IMR-90 (cell line): ENCODE measurements around the gene BPTF. TPM values are rescaled to one million over a fixed set of nuclear protein-coding genes. Genes with fewer than 3 reads are reported as not detected.
A peak's percentile ranks its signal among the peaks of the same experiment; 100 is the strongest.

ENCODE experiments used
- ATAC-seq: fragments of 200-7000 bp; cut with Tn5 transposase; 2 replicates; pipeline ENCODE4 v1.9.1; 2020; ENCODE audit warnings: low read depth, mild to moderate bottlenecking, moderate library complexity
- BruUV-seq: library from RNA; stranded (reverse); fragments of 400-500 nt; replicated peaks from 2 replicates; lab custom pipeline; 2021; lab: Mats Ljungman, UMichigan
- CTCF ChIA-PET: fragments of 300-600 bp; formaldehyde crosslinking; extraction: SDS; loops from one replicate; lab custom pipeline; 2021; ENCODE audit warnings: antibody characterized with exemption; lab: Yijun Ruan, JAX
- POLR2A ChIA-PET: fragments of 300-600 bp; sonication (Branson Sonifier 250); formaldehyde crosslinking; loops from one replicate; lab custom pipeline; 2022; ENCODE audit warnings: antibody characterized with exemption; ENCODE audit not compliant: unreplicated experiment; lab: Charles Lee
- DNase-seq: peaks from one replicate; pipeline ENCODE4 v3.0.0; 2013
- H2AFZ ChIP-seq: replicated peaks from 2 replicates; pipeline ENCODE3; 2013; ENCODE audit warnings: low read length, mild to moderate bottlenecking; ENCODE audit not compliant: poor library complexity
- H2AK5ac ChIP-seq: 2 replicates; pipeline ENCODE4 v1.6.1; 2013; ENCODE audit warnings: low read depth, low read length, inconsistent platforms
- H2AK9ac ChIP-seq: replicated peaks from 2 replicates; pipeline ENCODE3; 2013; ENCODE audit warnings: mild to moderate bottlenecking, low read depth, low read length, moderate library complexity; ENCODE audit not compliant: poor library complexity
- H2BK120ac ChIP-seq: 2 replicates; pipeline ENCODE4 v1.6.1; 2013; ENCODE audit warnings: low read depth, low read length, inconsistent platforms
- H2BK15ac ChIP-seq: 3 replicates; pipeline ENCODE4 v1.6.1; 2013; ENCODE audit warnings: low read depth, low read length, inconsistent platforms
- H2BK20ac ChIP-seq: 2 replicates; pipeline ENCODE4 v1.6.1; 2013; ENCODE audit warnings: low read depth, mild to moderate bottlenecking, inconsistent platforms, low read length, moderate library complexity
- H2BK5ac ChIP-seq: 2 replicates; pipeline ENCODE4 v1.6.1; 2013; ENCODE audit warnings: mild to moderate bottlenecking, low read depth, low read length, inconsistent platforms; ENCODE audit not compliant: poor library complexity, severe bottlenecking
- H3K14ac ChIP-seq: replicated peaks from 2 replicates; pipeline ENCODE4 v1.6.1; 2013; ENCODE audit warnings: low read depth, low read length, inconsistent platforms
- H3K18ac ChIP-seq: 2 replicates; pipeline ENCODE4 v1.6.1; 2013; ENCODE audit warnings: low read depth, low read length, control low read depth
- H3K23ac ChIP-seq: 2 replicates; pipeline ENCODE4 v1.6.1; 2013; ENCODE audit warnings: low read depth, low read length, inconsistent platforms
- H3K27ac ChIP-seq: 2 replicates; pipeline ENCODE4 v1.5.1; 2013; ENCODE audit warnings: mild to moderate bottlenecking, control low read depth, low read length; ENCODE audit not compliant: insufficient read depth
- H3K27me3 ChIP-seq: 2 replicates; pipeline ENCODE4 v1.6.1; 2013; ENCODE audit warnings: low read length; ENCODE audit not compliant: control insufficient read depth, insufficient read depth
- H3K36me3 ChIP-seq: 2 replicates; pipeline ENCODE4 v1.6.1; 2013; ENCODE audit warnings: low read length, mixed read lengths; ENCODE audit not compliant: control insufficient read depth, insufficient read depth
- H3K4ac ChIP-seq: 2 replicates; pipeline ENCODE4 v1.6.1; 2013; ENCODE audit warnings: low read depth, low read length, inconsistent platforms
- H3K4me1 ChIP-seq: 2 replicates; pipeline ENCODE4 v1.6.1; 2013; ENCODE audit warnings: low read length, mixed read lengths; ENCODE audit not compliant: control insufficient read depth, insufficient read depth
- H3K4me2 ChIP-seq: 2 replicates; pipeline ENCODE4 v1.6.1; 2013; ENCODE audit warnings: low read depth, mild to moderate bottlenecking, control low read depth, low read length, moderate library complexity
- H3K4me3 ChIP-seq: 2 replicates; pipeline ENCODE4 v1.5.1; 2013; ENCODE audit warnings: low read depth, mild to moderate bottlenecking, control low read depth, low read length, moderate library complexity; ENCODE audit not compliant: insufficient read depth
- H3K56ac ChIP-seq: 2 replicates; pipeline ENCODE4 v1.6.1; 2013; ENCODE audit warnings: low read length, inconsistent platforms; ENCODE audit not compliant: insufficient read depth; ENCODE audit errors: extremely low read depth
- H3K79me1 ChIP-seq, 2 experiments: 2 replicates each; pipeline ENCODE4 v1.6.1; 2013; ENCODE audit warnings: low read length in 2 of 2, inconsistent platforms in 1 of 2, low read depth in 1 of 2
- H3K9ac ChIP-seq: 2 replicates; pipeline ENCODE4 v1.6.1; 2013; ENCODE audit warnings: low read depth, low read length, control low read depth
- H3K9me1 ChIP-seq: 2 replicates; pipeline ENCODE4 v1.6.1; 2013; ENCODE audit warnings: low read length, inconsistent platforms; ENCODE audit not compliant: insufficient read depth
- H3K9me3 ChIP-seq: 2 replicates; pipeline ENCODE4 v1.6.1; 2013; ENCODE audit warnings: low read length; ENCODE audit not compliant: control insufficient read depth, insufficient read depth
- H4K20me1 ChIP-seq: 2 replicates; pipeline ENCODE4 v1.6.1; 2013; ENCODE audit warnings: low read length, inconsistent platforms; ENCODE audit not compliant: insufficient read depth
- H4K5ac ChIP-seq: 2 replicates; pipeline ENCODE4 v1.6.1; 2013; ENCODE audit warnings: mild to moderate bottlenecking, low read depth, low read length, control low read depth
- H4K8ac ChIP-seq, 2 experiments: 2 replicates each; pipeline ENCODE4 v1.6.1; 2013; ENCODE audit warnings: low read depth in 2 of 2, low read length in 2 of 2, control low read depth in 1 of 2, inconsistent platforms in 1 of 2
- H4K91ac ChIP-seq: 2 replicates; pipeline ENCODE4 v1.6.1; 2013; ENCODE audit warnings: low read depth, low read length, inconsistent platforms; ENCODE audit not compliant: insufficient read depth
- BHLHE40 ChIP-seq: fragments of 150-350 bp; IDR thresholded peaks from 2 replicates; pipeline ENCODE4 v1.6.1; 2016; ENCODE audit warnings: mild to moderate bottlenecking, low read depth, low read length
- CEBPB ChIP-seq: IDR thresholded peaks from 2 replicates; pipeline ENCODE4 v1.6.1; 2012; ENCODE audit warnings: low read depth, low read length, improper control_type of control experiment
- CTCF ChIP-seq: conservative IDR thresholded peaks from 2 replicates; pipeline ENCODE4 v1.5.1; 2012; ENCODE audit warnings: mild to moderate bottlenecking, low read depth, low read length, improper control_type of control experiment
- ELK1 ChIP-seq: fragments of 150-350 bp; IDR thresholded peaks from 2 replicates; pipeline ENCODE4 v1.6.1; 2016; ENCODE audit warnings: low read depth, mild to moderate bottlenecking, low read length, moderate library complexity, borderline replicate concordance
- FOS ChIP-seq: fragments of 150-350 bp; IDR thresholded peaks from 2 replicates; pipeline ENCODE4 v1.6.1; 2016; ENCODE audit warnings: low read depth, low read length
- RAD21 ChIP-seq: IDR thresholded peaks from 2 replicates; pipeline ENCODE4 v1.6.1; 2012; ENCODE audit warnings: low read length, improper control_type of control experiment
- WGBS, 2 experiments: methylation state at CpG; one replicate each; pipeline versions ENCODE4 v1.1.5 to v1.1.7; 2013; ENCODE audit warnings: missing lambda C conversion rate in 2 of 2; ENCODE audit not compliant: insufficient read length in 1 of 2; ENCODE audit errors: extremely low coverage in 2 of 2; 5-methylcytosine and 5-hydroxymethylcytosine counted together
- dilution Hi-C: fragments of 300-500 bp; cut with HindIII; formaldehyde crosslinking; loops from one replicate; pipeline ENCODE4 v1.14.3; 2018; ENCODE audit warnings: low sequenced_read_pairs; ENCODE audit not compliant: unreplicated experiment
- in situ Hi-C: fragments of 300-500 bp; cut with MboI; formaldehyde crosslinking; loops from 3 replicates; pipeline ENCODE4 v1.14.3; 2019; ENCODE audit warnings: low sequenced_read_pairs, inconsistent platforms, mixed read lengths
- intact Hi-C: fragments of 100-400 bp; cut with micrococcal nuclease; formaldehyde crosslinking; loops from 2 replicates; pipeline ENCODE4 v1.10.0; 2022
- polyA plus RNA-seq, 3 experiments: library from polyadenylated mRNA; depleted of rRNA; stranded (reverse); fragments of >200 nt; gene quantifications; 2 replicates each; pipeline ENCODE4 v1.2.3, GENCODE V29; 2012; ENCODE audit warnings: low replicate concordance in 1 of 3
- total RNA-seq: library from RNA; depleted of rRNA; stranded (reverse); fragments of >200 nt; gene quantifications from 2 replicates; pipeline ENCODE4 v1.2.3, GENCODE V29; 2012

Gene BPTF
- total and polyA plus RNA-seq, 2 of the 4 experiments (the other 2 are of a cell fraction), result 32.3 to 35.7 TPM

GRCh38 chr17:67994817-67995569 lies 169.7 kb downstream of the BPTF start:
- H2BK5ac ChIP-seq, result no peak overlapping the region
- H3K4me2 ChIP-seq, result peak overlapping the region; percentile 98
- DNase-seq (peak; percentile 83), ATAC-seq (no peak)
- H3K4ac ChIP-seq, result no peak overlapping the region
- intact Hi-C loops (loop anchor here (10.0 kb wide), 1 partner anchor 210 kb away; no protein-coding TSS in a partner anchor), dilution Hi-C loops (no loop called here), in situ Hi-C loops (no loop called here)
- no peak overlapping the region for H2BK20ac ChIP-seq
- H3K27me3 ChIP-seq, result no peaks in the 10 kb centered on the region
- H3K4me1 ChIP-seq, result peaks cover 5% of the 10 kb centered on the region; the same call in 1 of the 2 replicates
- H4K5ac ChIP-seq, result no peak overlapping the region
- H2AK9ac ChIP-seq, result no peak overlapping the region
- H3K9me1 ChIP-seq, result peaks cover 8% of the 10 kb centered on the region; the same call in 1 of the 2 replicates
- CTCF ChIA-PET, result interaction anchor here (1.4 kb wide), 1 partner anchor 32 kb away, joined by 3 read pairs; no protein-coding TSS in a partner anchor
- no peak overlapping the region for H3K14ac ChIP-seq
- WGBS, 2 experiments, result no CpG with 5 or more reads among the region's 9 CpGs
- H2AK5ac ChIP-seq, result no peak overlapping the region
- H2BK120ac ChIP-seq, result no peak overlapping the region
- H4K8ac ChIP-seq, result no peak overlapping the region
- H3K23ac ChIP-seq, result 0 out of 2 replicates have a peak overlapping the region, but pooled peaks have one; percentile 13
- no peaks in the 10 kb centered on the region for H3K9me3 ChIP-seq
- H4K20me1 ChIP-seq, result no peaks in the 10 kb centered on the region
- TF ChIP-seq RAD21 (no peak), FOS (peak; percentile 32; the same call in 1 of the 2 replicates), BHLHE40 (no peak), CEBPB (peak; percentile 67), CTCF (no peak), ELK1 (no peak)
- H2AFZ ChIP-seq, result no peak overlapping the region
- H3K56ac ChIP-seq, result no peak overlapping the region
- H3K27ac ChIP-seq, result no peak overlapping the region
- H3K79me1 ChIP-seq, result peaks cover 8 to 13% of the 10 kb centered on the region in 2 experiments; a peak in 3 of 4 replicates
- H3K36me3 ChIP-seq, result no peaks in the 10 kb centered on the region
- no peak overlapping the region for H3K9ac ChIP-seq
- H3K18ac ChIP-seq, result no peak overlapping the region
- BruUV-seq, result no TSS peak
- no peak overlapping the region for H4K91ac ChIP-seq
- H2BK15ac ChIP-seq, result no peak overlapping the region
- POLR2A ChIA-PET, result interaction anchor here (0.5 kb wide), 1 partner anchor 204 kb away, joined by 3 read pairs; no protein-coding TSS in a partner anchor
- H3K4me3 ChIP-seq, result peak overlapping the region; percentile 64
